AG08396 (cell line): ENCODE results near the gene NFRKB.
A peak's percentile ranks its signal among the peaks of the same experiment; 100 is the strongest.
"Not testable (repeated sequence)": the region's sequence is repeated elsewhere in the genome, so short reads cannot be mapped to it uniquely, and the experiment has no call there.

Source experiments
- DNase-seq: peaks from one replicate; pipeline ENCODE4 v3.0.0; 2012; ENCODE audit warnings: low spot score, mixed read lengths

NFRKB gene

GRCh38 chr11:129894278-129895125, 876 bp downstream of the NFRKB start:
- DNase-seq = peak; percentile 49

GRCh38 chr11:129888451-129888850, 6.9 kb downstream of the NFRKB start:
- no peak for DNase-seq

GRCh38 chr11:129885381-129885780, 10.0 kb downstream of the NFRKB start:
- DNase-seq = no peak

- DNase-seq = no peak
Observed at GRCh38 chr11:129884581-129884980, 10.8 kb downstream of the NFRKB start.

- peak; percentile 69 for DNase-seq
Observed at GRCh38 chr11:129881570-129882170, 13.7 kb downstream of the NFRKB start.

GRCh38 chr11:129880311-129880710, 15.1 kb downstream of the NFRKB start:
- DNase-seq = no peak

- no peak for DNase-seq
Observed at GRCh38 chr11:129871914-129872313, 23.5 kb downstream of the NFRKB start.

- not testable (repeated sequence) for DNase-seq
Observed at GRCh38 chr11:129868626-129869025, 26.8 kb downstream of the NFRKB start.

GRCh38 chr11:129866311-129866710, 29.1 kb downstream of the NFRKB start:
- DNase-seq = no peak

- DNase-seq = no peak
Observed at GRCh38 chr11:129865701-129866100, 29.7 kb downstream of the NFRKB start.

GRCh38 chr11:129864811-129865210, 30.6 kb downstream of the NFRKB start:
- DNase-seq = no peak

GRCh38 chr11:129861702-129862522, 33.5 kb downstream of the NFRKB start:
- DNase-seq = peak; percentile 92

GRCh38 chr11:129856036-129856435, 39.3 kb downstream of the NFRKB start:
- no peak for DNase-seq

- no peak for DNase-seq
Observed at GRCh38 chr11:129855086-129855485, 40.3 kb downstream of the NFRKB start.

- DNase-seq = no peak
Observed at GRCh38 chr11:129854232-129854805, 41.1 kb downstream of the NFRKB start.

GRCh38 chr11:129853518-129854231, 41.7 kb downstream of the NFRKB start:
- peak; percentile 39 for DNase-seq

GRCh38 chr11:129852125-129852740, 43.1 kb downstream of the NFRKB start:
- no peak for DNase-seq

- no peak for DNase-seq
Observed at GRCh38 chr11:129849447-129850130, 45.8 kb downstream of the NFRKB start.

- DNase-seq = not testable (repeated sequence)
Observed at GRCh38 chr11:129847361-129847760, 48.0 kb downstream of the NFRKB start.

- DNase-seq = peak; percentile 84
Observed at GRCh38 chr11:129846508-129847335, 48.7 kb downstream of the NFRKB start.
